MM.1S (cell line): ENCODE data around the gene ADGRD2.

Experiments used
- DNase-seq: peaks from one replicate; pipeline ENCODE4 v3.0.0-alpha.2; 2015
- H2AFZ ChIP-seq: fragments of 300-600 bp; sonication (generic); 2 replicates; pipeline ENCODE4 v1.6.0; 2016; ENCODE audit warnings: antibody characterized with exemption, low read length
- H3F3A ChIP-seq: fragments of 300-600 bp; sonication (generic); 2 replicates; pipeline ENCODE4 v1.6.1; 2016; ENCODE audit warnings: mild to moderate bottlenecking, antibody characterized with exemption, low read length, moderate library complexity, mixed read lengths; ENCODE audit not compliant: insufficient read depth
- H3K27ac ChIP-seq: fragments of 300-600 bp; sonication (generic); 2 replicates; pipeline ENCODE4 v1.5.1; 2016; ENCODE audit warnings: mild to moderate bottlenecking, low read length
- H3K27me3 ChIP-seq: fragments of 300-600 bp; sonication (generic); replicated peaks from 2 replicates; pipeline ENCODE4 v1.6.0; 2016; ENCODE audit warnings: low read length; ENCODE audit not compliant: insufficient read depth
- H3K36me3 ChIP-seq: fragments of 300-600 bp; sonication (generic); replicated peaks from 2 replicates; pipeline ENCODE4 v1.6.1; 2016; ENCODE audit warnings: mild to moderate bottlenecking, low read length, mixed read lengths; ENCODE audit not compliant: insufficient read depth
- H3K4me1 ChIP-seq: fragments of 300-600 bp; sonication (generic); 2 replicates; pipeline ENCODE4 v1.6.1; 2016; ENCODE audit warnings: low read length, mixed read lengths
- H3K4me2 ChIP-seq: fragments of 300-600 bp; sonication (generic); 2 replicates; pipeline ENCODE4 v1.6.0; 2016; ENCODE audit warnings: low read depth, low read length
- H3K4me3 ChIP-seq: fragments of 300-600 bp; sonication (generic); 2 replicates; pipeline ENCODE4 v1.5.1; 2016; ENCODE audit warnings: low read length, mixed read lengths
- H3K79me2 ChIP-seq: fragments of 300-600 bp; sonication (generic); 2 replicates; pipeline ENCODE4 v1.6.1; 2016; ENCODE audit warnings: mixed run types, low read length, mixed read lengths
- H3K9ac ChIP-seq: fragments of 300-600 bp; sonication (generic); 2 replicates; pipeline ENCODE4 v1.6.1; 2016; ENCODE audit warnings: low read length, mixed read lengths
- H3K9me2 ChIP-seq: fragments of 300-600 bp; sonication (generic); replicated peaks from 2 replicates; pipeline ENCODE4 v1.6.1; 2016; ENCODE audit warnings: mild to moderate bottlenecking, low read length, mixed read lengths; ENCODE audit not compliant: insufficient read depth
- H3K9me3 ChIP-seq: fragments of 300-600 bp; sonication (generic); replicated peaks from 2 replicates; pipeline ENCODE4 v1.6.1; 2016; ENCODE audit warnings: mild to moderate bottlenecking, low read length, mixed read lengths; ENCODE audit not compliant: insufficient read depth
- H4K20me1 ChIP-seq: fragments of 300-600 bp; sonication (generic); 2 replicates; pipeline ENCODE4 v1.6.1; 2016; ENCODE audit warnings: mild to moderate bottlenecking, low read length, moderate library complexity, mixed read lengths; ENCODE audit not compliant: insufficient read depth
- EZH2 ChIP-seq: fragments of 300-600 bp; sonication (generic); optimal IDR thresholded peaks from 2 replicates; pipeline ENCODE3; 2017; ENCODE audit warnings: low read depth, mild to moderate bottlenecking, antibody characterized with exemption, low read length, mixed read lengths
- EZH2phosphoT487 ChIP-seq: fragments of 300-600 bp; sonication (generic); IDR thresholded peaks from 2 replicates; pipeline ENCODE4 v1.6.1; 2018; ENCODE audit warnings: antibody characterized with exemption, low read length
- TF ChIP-seq, protein P1 (sequence below): fragments of 300-600 bp; sonication (generic); IDR thresholded peaks from 2 replicates; pipeline ENCODE4 v1.5.1; 2016; ENCODE audit warnings: antibody characterized with exemption, low read length, mixed read lengths

The ADGRD2 gene

DNA sequence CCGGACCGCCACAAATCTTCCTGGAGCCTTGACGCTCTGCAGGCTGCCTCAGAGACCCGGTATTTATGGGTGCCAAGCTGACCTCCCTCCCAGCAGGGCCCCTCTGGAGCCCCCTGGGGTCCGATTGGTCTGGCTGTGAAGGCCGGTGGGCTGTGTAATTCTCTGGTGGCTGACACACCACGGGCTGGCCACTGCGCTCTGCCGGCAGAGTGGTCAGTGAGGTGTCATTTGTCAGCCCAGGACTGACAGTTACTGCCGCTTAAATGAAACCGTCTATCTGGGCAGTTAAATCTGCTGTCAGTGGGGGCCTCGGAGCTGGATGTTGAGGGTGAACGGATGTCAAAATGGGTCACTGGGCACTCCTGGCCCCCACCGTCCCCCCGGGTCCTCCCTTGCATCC is 46.2 kb downstream of the ADGRD2 start:
- Histone ChIP-seq H3K9ac (no peak overlapping the region), H3K27ac (no peak overlapping the region)

GRCh38 chr9:124497441-124497840 is 47.2 kb downstream of the ADGRD2 start:
- TF ChIP-seq EZH2phosphoT487 (no peak), EZH2 (no peak)
- TF ChIP-seq, protein P1, sequence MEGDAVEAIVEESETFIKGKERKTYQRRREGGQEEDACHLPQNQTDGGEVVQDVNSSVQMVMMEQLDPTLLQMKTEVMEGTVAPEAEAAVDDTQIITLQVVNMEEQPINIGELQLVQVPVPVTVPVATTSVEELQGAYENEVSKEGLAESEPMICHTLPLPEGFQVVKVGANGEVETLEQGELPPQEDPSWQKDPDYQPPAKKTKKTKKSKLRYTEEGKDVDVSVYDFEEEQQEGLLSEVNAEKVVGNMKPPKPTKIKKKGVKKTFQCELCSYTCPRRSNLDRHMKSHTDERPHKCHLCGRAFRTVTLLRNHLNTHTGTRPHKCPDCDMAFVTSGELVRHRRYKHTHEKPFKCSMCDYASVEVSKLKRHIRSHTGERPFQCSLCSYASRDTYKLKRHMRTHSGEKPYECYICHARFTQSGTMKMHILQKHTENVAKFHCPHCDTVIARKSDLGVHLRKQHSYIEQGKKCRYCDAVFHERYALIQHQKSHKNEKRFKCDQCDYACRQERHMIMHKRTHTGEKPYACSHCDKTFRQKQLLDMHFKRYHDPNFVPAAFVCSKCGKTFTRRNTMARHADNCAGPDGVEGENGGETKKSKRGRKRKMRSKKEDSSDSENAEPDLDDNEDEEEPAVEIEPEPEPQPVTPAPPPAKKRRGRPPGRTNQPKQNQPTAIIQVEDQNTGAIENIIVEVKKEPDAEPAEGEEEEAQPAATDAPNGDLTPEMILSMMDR, result no peak
- H3K27me3 ChIP-seq, result peaks cover 98% of the 10 kb centered on the region
- H2AFZ ChIP-seq, result no peak overlapping the region
- H4K20me1 ChIP-seq, result no peaks in the 10 kb centered on the region
- H3K36me3 ChIP-seq, result no peaks in the 10 kb centered on the region
- no peak overlapping the region for H3K27ac ChIP-seq
- H3K4me1 ChIP-seq, result no peaks in the 10 kb centered on the region
- H3K9me3 ChIP-seq, result no peaks in the 10 kb centered on the region
- no peak overlapping the region for H3K4me2 ChIP-seq
- no peak overlapping the region for H3K4me3 ChIP-seq
- no peaks in the 10 kb centered on the region for H3F3A ChIP-seq
- H3K79me2 ChIP-seq, result no peaks in the 10 kb centered on the region
- no peak overlapping the region for H3K9ac ChIP-seq
- no peak for DNase-seq
- no peaks in the 10 kb centered on the region for H3K9me2 ChIP-seq

More for the DNA sequence above, 46.2 kb downstream of the ADGRD2 start:
- H3K27me3 ChIP-seq, result peaks cover 92% of the 10 kb centered on the region
- H3K4me1 ChIP-seq, result no peaks in the 10 kb centered on the region
- DNase-seq, result no peak
- H3K4me2 ChIP-seq, result no peak overlapping the region
- H3F3A ChIP-seq, result no peaks in the 10 kb centered on the region
- H3K79me2 ChIP-seq, result no peaks in the 10 kb centered on the region
- H3K36me3 ChIP-seq, result no peaks in the 10 kb centered on the region
- TF ChIP-seq EZH2phosphoT487, result no peak
- H3K9me3 ChIP-seq, result no peaks in the 10 kb centered on the region
- no peak overlapping the region for H3K4me3 ChIP-seq
- no peak overlapping the region for H2AFZ ChIP-seq
- H4K20me1 ChIP-seq, result no peaks in the 10 kb centered on the region
- no peaks in the 10 kb centered on the region for H3K9me2 ChIP-seq

GRCh38 chr9:124498040-124498439 is 47.8 kb downstream of the ADGRD2 start:
- no peak overlapping the region for H2AFZ ChIP-seq
- no peaks in the 10 kb centered on the region for H3F3A ChIP-seq
- no peak overlapping the region for H3K4me2 ChIP-seq
- no peaks in the 10 kb centered on the region for H3K9me3 ChIP-seq
- H3K4me3 ChIP-seq, result no peak overlapping the region
- H3K9me2 ChIP-seq, result no peaks in the 10 kb centered on the region
- H3K9ac ChIP-seq, result no peak overlapping the region
- H3K79me2 ChIP-seq, result no peaks in the 10 kb centered on the region
- H3K27ac ChIP-seq, result no peak overlapping the region
- no peaks in the 10 kb centered on the region for H3K4me1 ChIP-seq
- DNase-seq, result no peak
- H3K36me3 ChIP-seq, result no peaks in the 10 kb centered on the region
- TF ChIP-seq EZH2phosphoT487 (no peak), EZH2 (no peak)
- TF ChIP-seq, protein P1, result no peak
- no peaks in the 10 kb centered on the region for H4K20me1 ChIP-seq
- H3K27me3 ChIP-seq, result peaks cover 93% of the 10 kb centered on the region

DNA sequence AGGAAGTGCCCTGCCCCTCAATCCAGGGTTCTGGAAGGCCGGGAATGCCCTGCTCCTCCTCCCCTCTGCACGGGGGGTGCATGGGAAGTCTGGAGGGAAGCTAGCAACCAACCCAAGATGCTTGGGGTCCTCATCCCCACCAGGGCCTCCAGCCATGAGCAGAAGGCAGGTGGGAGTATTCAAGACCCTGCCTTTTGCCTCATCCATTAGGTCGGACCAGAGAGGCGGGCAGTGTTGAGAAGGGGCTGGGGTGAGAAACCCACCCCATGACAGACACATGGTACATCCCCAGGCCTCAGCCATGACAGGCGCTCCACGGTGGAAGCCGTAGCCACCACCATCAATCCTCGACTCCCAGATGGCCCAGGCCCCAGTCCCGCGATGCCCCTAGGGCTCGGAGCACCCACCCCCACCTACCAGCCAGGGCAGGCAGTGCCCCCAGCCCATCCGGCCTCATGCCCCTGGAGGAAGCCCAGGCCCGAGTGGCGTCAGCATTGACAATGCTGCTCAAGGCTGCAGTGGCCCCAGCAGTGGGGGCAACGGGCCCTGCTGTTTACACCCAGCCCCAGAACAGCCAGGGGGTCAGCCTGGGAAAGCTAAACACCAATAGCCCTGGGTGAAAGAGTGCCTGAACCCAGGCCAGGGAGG is 48.4 kb downstream of the ADGRD2 start:
- Histone ChIP-seq H3K9me2 (no peaks in the 10 kb centered on the region), H3K79me2 (no peaks in the 10 kb centered on the region), H3K9ac (no peak overlapping the region), H4K20me1 (no peaks in the 10 kb centered on the region), H3K36me3 (no peaks in the 10 kb centered on the region), H3K27me3 (peaks cover 89% of the 10 kb centered on the region), H3K27ac (no peak overlapping the region), H3K4me3 (no peak overlapping the region), H2AFZ (no peak overlapping the region), H3F3A (no peaks in the 10 kb centered on the region), H3K9me3 (no peaks in the 10 kb centered on the region), H3K4me2 (no peak overlapping the region), H3K4me1 (no peaks in the 10 kb centered on the region)
- TF ChIP-seq, protein P1, result no peak
- DNase-seq, result no peak
